GM19468 (cell line): ENCODE data around the gene SART1.
"Not testable (repeated sequence)": the region's sequence is repeated elsewhere in the genome, so short reads cannot be mapped to it uniquely, and the experiment has no call there.

Experiments
- ATAC-seq: cut with Tn5 transposase; IDR thresholded peaks from one replicate; pipeline ENCODE4 v1.9.1; 2021; ENCODE audit warnings: mild to moderate bottlenecking, moderate library complexity, moderate number of reproducible peaks; ENCODE audit not compliant: unreplicated experiment; ENCODE audit errors: extremely low read depth

Gene SART1

DNA sequence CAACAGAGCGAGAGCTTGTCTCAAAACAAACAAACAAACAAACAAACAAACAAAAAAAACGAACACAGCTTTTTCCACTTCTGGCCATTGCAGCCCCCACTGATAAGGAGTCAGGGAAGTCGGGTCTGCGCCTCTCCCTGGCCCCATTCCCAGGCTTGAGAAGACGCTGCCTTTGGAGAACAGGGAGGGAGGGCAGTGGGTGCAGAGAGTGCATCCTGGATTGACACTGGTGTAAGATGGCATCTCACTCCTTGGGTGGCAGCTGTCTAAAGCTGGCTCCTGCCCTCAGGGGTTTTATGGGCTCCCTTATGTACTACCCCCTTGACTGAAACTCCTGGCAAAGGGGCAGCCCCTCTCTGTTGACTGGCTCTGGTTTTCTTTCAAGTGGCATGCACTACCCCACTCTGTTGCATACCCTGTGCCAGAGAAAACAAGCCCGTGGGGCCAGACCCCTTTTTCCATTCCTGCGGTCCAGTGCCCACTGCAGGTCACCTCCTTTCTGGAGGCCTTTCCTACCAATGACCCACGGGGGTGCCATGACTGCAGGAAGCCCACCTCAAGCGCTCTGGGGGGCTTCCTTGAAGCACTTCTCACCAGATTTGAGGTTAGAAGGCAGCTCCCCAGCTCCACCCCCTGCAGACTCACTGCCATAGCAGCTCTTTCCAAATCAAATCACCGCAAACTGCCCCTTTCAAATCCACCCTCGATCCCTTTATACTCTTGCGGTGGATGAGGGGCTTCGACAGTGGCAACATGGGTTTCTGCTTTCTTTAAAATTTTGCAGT is 29.6 kb upstream of the SART1 start:
- no peak for ATAC-seq

- ATAC-seq: no peak
These were observed 29.0 kb upstream of the SART1 start for GRCh38 chr11:65932558-65932919.

- no peak for ATAC-seq
These were observed 27.5 kb upstream of the SART1 start for GRCh38 chr11:65934014-65934413.

GRCh38 chr11:65937766-65938165 is 23.8 kb upstream of the SART1 start:
- no peak for ATAC-seq

GRCh38 chr11:65941720-65942310 is 19.7 kb upstream of the SART1 start:
- no peak for ATAC-seq

GRCh38 chr11:65942531-65942930 is 19.0 kb upstream of the SART1 start:
- ATAC-seq: no peak

DNA sequence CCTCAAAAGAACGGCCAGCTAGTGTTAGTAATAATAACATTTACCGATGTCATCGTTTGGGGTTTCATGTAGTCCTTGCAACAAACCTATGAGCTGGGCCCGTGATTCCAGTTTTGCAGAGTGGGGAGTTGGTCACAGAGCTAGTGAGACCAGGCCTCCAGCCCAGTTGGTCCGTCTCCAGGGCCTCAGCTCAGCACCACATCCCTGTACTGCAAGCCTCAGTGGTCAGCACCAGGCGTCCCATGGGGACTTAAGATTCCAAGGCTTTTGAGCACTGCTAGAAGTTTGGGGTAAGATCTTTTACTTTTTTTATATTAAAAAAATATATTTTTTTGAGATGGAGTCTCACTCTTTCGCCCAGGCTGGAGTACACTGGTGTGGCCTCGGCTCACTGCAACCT is 17.3 kb upstream of the SART1 start:
- ATAC-seq: no peak

DNA sequence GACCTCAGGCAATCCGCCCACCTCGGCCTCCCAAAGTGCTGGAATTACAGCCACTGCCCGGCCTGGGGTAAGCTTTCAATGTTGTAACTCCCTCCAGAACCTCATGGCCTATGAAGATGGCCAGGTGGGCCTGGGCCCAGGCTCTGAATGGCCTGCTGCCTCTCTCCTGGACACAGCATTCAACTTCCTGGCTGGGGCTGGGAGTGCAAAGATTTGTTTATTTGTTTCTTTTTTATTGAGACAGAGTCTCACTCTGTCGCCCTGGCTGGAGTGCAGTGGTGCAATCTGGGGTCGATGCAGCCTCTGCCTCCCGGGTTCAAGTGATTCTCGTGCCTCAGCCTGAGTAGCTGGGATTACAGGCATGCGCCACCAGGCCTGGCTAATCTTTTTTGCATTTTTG is 16.8 kb upstream of the SART1 start:
- ATAC-seq: no peak

DNA sequence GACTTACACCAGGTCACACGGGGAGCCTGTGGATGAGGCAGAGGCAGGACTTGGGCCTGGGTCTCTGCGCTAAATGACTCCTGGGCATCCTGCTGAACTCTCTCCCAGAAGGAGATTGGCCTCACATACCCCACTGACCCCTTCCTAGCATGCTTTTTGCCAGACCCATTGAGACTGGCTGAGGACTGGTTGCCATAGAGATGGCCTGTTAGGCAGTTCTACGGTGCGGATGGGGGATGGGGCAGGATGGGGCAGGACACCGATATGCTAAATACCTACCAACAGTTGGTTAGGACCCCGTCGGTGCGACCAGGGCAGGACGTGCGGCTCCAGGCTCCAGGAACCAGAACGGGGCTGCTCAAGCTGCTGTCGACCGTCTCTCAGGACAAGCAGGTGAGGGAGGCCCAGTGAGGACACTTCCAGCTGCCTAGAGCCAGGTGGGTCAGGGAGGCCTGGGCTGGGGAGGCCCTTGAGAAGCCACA is 16.1 kb upstream of the SART1 start, which contains the start of gene TSGA10IP:
TSGA10IP (plus strand) TSS at position 51 of the 482 bp plus-strand sequence; CDS start at position 247, 196 bp downstream.
- ATAC-seq: no peak

- ATAC-seq: no peak
These were observed 15.5 kb upstream of the SART1 start for GRCh38 chr11:65945941-65946558.

DNA sequence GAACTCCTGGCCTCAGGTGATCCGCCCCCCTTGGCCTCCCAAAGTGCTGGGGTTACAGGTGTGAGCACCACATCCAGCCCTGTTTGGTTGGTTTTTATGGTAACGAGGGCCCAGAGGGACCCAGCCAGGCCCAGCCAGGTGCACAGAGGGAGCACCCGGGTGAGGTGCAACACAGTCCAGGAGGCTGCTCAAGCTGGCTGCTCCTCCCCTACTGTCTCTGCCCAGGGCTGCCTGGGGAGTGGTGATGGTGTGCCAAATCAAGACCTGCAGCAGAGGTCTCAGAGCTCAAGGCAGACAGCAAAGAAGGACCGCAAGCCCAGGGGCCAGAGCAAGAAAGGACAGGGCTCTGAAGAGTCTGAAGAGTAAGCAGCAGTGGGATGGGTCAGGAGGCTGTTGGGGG is 14.9 kb upstream of the SART1 start:
- no peak for ATAC-seq

- ATAC-seq: no peak
These were observed 14.4 kb upstream of the SART1 start for GRCh38 chr11:65947133-65947532.

DNA sequence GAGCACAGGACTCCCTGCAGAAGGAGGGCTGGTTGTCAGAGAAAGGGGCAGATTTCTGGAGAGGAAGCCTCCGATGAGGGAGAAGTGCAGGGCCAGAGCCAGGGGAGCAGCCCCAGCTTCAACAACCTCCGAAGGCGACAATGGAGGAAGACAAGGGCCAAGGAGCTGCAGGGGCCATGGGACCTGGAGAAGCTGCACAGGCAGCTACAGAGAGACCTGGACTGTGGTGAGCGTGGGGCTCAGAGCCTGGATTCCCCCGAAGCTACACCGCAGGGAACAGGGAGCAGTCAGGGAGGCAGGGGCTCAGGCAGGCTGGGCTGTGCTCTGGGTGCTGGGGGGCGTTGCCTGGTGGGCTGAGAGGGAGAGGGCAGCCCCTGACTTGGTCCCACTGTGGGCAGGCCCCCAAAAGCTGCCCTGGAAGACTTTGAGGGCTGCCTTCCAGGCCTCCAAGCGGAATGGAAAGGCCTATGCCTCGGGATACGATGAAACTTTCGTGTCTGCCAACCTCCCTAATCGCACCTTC is 13.9 kb upstream of the SART1 start:
- no peak for ATAC-seq

DNA sequence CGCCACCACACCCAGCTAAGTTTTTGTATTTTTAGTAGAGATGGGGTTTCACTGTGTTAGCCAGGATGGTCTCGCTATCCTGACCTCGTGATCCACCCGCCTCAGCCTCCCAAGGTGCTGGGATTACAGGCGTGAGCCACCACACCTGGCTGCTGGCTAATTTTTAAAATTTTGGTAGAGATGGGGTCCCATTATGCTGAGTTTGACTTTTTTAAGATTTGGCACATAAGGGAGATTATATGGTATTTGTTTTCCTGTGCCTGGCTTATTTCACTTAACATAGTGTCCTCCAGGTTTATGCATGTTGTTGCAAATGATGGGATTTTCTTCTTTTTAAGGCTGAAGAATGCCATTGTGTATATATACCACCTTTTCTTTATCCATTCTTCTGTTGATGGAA is 10.8 kb upstream of the SART1 start:
- not testable (repeated sequence) for ATAC-seq

GRCh38 chr11:65951641-65952040 is 9.9 kb upstream of the SART1 start:
- not testable (repeated sequence) for ATAC-seq

DNA sequence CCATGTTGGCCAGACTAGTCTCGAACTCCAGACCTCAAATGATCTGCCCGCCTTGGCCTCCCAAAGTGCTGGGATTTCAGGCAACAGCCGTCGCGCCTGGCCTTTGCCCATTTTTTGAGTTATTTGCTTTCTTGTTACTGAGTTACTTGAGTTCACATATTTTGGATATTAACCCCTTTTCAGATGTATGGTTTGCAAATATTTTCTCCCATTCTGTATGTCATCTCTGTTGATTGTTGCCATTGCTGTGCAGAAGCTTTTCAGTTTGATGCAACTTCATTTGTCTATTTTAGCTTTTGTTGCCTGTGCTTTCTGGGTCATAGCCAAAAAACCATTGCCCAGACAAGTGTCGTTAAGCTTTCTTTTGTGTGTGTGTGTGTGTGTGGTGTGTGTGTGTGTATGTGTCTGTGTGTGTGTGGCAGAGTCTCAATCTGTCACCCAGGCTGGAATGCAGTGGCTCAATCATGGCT is 9.4 kb upstream of the SART1 start:
- no peak for ATAC-seq

GRCh38 chr11:65953471-65953870 is 8.1 kb upstream of the SART1 start:
- ATAC-seq: no peak

- ATAC-seq: no peak
These were observed 6.8 kb upstream of the SART1 start for GRCh38 chr11:65954771-65955170.

- ATAC-seq: no peak
These were observed 3.2 kb upstream of the SART1 start for GRCh38 chr11:65958291-65958690.

- no peak for ATAC-seq
These were observed 2.6 kb upstream of the SART1 start for GRCh38 chr11:65958774-65959420.
